Stomach (tissue), 9 donors: Measurements from ENCODE around the gene ACTA2. TPM values are rescaled to one million over a fixed set of nuclear protein-coding genes. Genes with fewer than 3 reads are reported as not detected.

Experiments
- DNase-seq, 2 donors: peaks; one replicate each; pipeline versions ENCODE4 v3.0.0 to v3.0.0-alpha.2; 2013 to 2019
- H3K27ac ChIP-seq, 5 donors: fragments of 200-600 bp in 4 of 5; sonication (generic) in 4 of 5; one replicate each; pipeline ENCODE4 v1.5.1; 2013 to 2019; ENCODE audit warnings: mild to moderate bottlenecking in 1 of 5, moderate library complexity in 1 of 5
- H3K27me3 ChIP-seq, 3 donors: fragments of 200-600 bp; sonication (generic); one replicate each; pipeline ENCODE4 v1.5.1; 2017 to 2019; ENCODE audit warnings: mixed run types in 1 of 3
- H3K36me3 ChIP-seq, 4 donors: fragments of 200-600 bp; sonication (generic); 1 replicate in 3 of 4; 2 replicates in 1 of 4; pipeline ENCODE4 v1.5.1; 2016 to 2019
- H3K4me1 ChIP-seq, 4 donors: fragments of 200-600 bp; sonication (generic); one replicate each; pipeline ENCODE4 v1.5.1; 2016 to 2019
- H3K4me3 ChIP-seq, 4 donors: fragments of 200-600 bp; sonication (generic) in 3 of 4; one replicate each; pipeline ENCODE4 v1.5.1; 2016 to 2019; ENCODE audit warnings: mild to moderate bottlenecking in 1 of 4
- H3K9me3 ChIP-seq, 4 donors: fragments of 200-600 bp; sonication (generic); one replicate each; pipeline ENCODE4 v1.5.1; 2016 to 2019
- CTCF ChIP-seq, 7 experiments: fragments of 450-650 bp in 4 of 7; fragments of 200-600 bp in 3 of 7; sonication (generic) in 3 of 7; IDR thresholded peaks; one replicate each; pipeline ENCODE4 v1.5.1; 2016 to 2019; ENCODE audit warnings: antibody characterized with exemption in 7 of 7, control low read depth in 2 of 7, mild to moderate bottlenecking in 1 of 7
- EP300 ChIP-seq: sonication (generic); formaldehyde crosslinking; IDR thresholded peaks from one replicate; pipeline ENCODE4 v1.6.1; 2017; ENCODE audit warnings: antibody characterized with exemption
- POLR2A ChIP-seq, 4 donors: fragments of 450-650 bp; IDR thresholded peaks; one replicate each; pipeline ENCODE4 v1.6.1; 2016; ENCODE audit warnings: antibody characterized with exemption in 4 of 4, control low read depth in 2 of 4, mild to moderate bottlenecking in 1 of 4, moderate library complexity in 1 of 4
- POLR2AphosphoS5 ChIP-seq, 3 donors: sonication (generic); formaldehyde crosslinking; IDR thresholded peaks; one replicate each; pipeline ENCODE4 v1.6.1; 2016; ENCODE audit warnings: antibody characterized with exemption in 3 of 3
- WGBS, 5 donors: extraction: QIAGEN DNeasy Blood & Tissue Kit in 3 of 5; methylation state at CpG; one replicate each; pipeline versions ENCODE4 v1.1.5 to v1.1.7; 2013 to 2018; 5-methylcytosine and 5-hydroxymethylcytosine counted together
- intact Hi-C: fragments of 100-400 bp; cut with DNase I; formaldehyde crosslinking; loops from one replicate; pipeline ENCODE4 v1.15.1; 2023; ENCODE audit warnings: low total_unique reads
- polyA plus RNA-seq, 3 donors: library from polyadenylated mRNA; stranded (reverse); fragments of 200-250 nt; gene quantifications; one replicate each; pipeline ENCODE4 v1.2.3, GENCODE V29; 2013
- total RNA-seq, 5 donors: library from RNA; depleted of rRNA; stranded (reverse); fragments of >200 nt; gene quantifications; one replicate each; pipeline versions ENCODE4 v1.1.0 to v1.2.3, GENCODE V29; 2014 to 2016
- donor health status: healthy with polysubstance abuse.
- donor health status: Bipolar disorder and iron deficiency.
- donor health status: healthy.

Gene ACTA2
- total and polyA plus RNA-seq, 8 donors, result 233 to 3,169 (median 999) TPM

DNA sequence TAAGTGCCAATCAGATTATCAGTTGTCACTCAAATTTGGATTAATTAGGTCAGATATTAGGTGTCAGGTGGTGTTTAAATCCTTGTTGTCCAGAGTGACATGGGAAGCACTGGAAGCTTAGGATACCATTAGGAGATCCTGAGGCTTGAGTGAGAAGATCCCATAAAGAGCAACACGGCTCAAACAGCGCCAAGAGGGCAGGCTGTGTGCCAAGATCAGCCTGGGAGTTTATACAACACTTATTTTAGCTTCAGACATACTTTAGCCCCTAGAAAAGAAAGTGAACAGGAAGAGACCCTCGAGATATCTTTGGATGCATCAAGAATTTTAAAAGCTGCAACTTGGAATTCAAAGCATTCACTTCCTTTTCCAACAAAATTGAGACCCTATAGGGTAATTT lies 14.2 kb upstream of the ACTA2 start:
- Histone ChIP-seq H3K4me3 (no peak overlapping the region), H3K27ac (peak overlapping the region in 2 of 5 donors; percentile 2 to 41), H3K36me3 (no peaks in the 10 kb centered on the region), H3K4me1 (peaks cover 0 to 39% (median 19%) of the 10 kb centered on the region in 4 donors), H3K9me3 (no peaks in the 10 kb centered on the region), H3K27me3 (no peaks in the 10 kb centered on the region)
- peak in 1 of 2 donors; percentile 70 for DNase-seq
- 18 to 63% (median 44%) methylated on average over 3 of the region's 3 CpGs for WGBS, 5 donors
- TF ChIP-seq CTCF (IDR thresholded peaks at IDR 0.05), result no peak
- no peak for TF ChIP-seq POLR2A (IDR thresholded peaks at IDR 0.05)
- TF ChIP-seq EP300, result no peak
- TF ChIP-seq POLR2AphosphoS5 (IDR thresholded peaks at IDR 0.05), result no peak
- intact Hi-C loops, result no loop called here

GRCh38 chr10:88964869-88965415 lies 12.4 kb upstream of the ACTA2 start:
- H3K4me3 ChIP-seq, result no peak overlapping the region
- no peak overlapping the region for H3K27ac ChIP-seq
- H3K36me3 ChIP-seq, result no peaks in the 10 kb centered on the region
- DNase-seq, result no peak
- WGBS, 5 donors, result 55 to 65% (median 62%) methylated on average over 3 of the region's 3 CpGs
- TF ChIP-seq POLR2AphosphoS5 (IDR thresholded peaks at IDR 0.05) (no peak), EP300 (no peak), POLR2A (IDR thresholded peaks at IDR 0.05) (no peak), CTCF (IDR thresholded peaks at IDR 0.05) (no peak)
- H3K27me3 ChIP-seq, result no peaks in the 10 kb centered on the region
- intact Hi-C loops, result no loop called here
- no peaks in the 10 kb centered on the region for H3K9me3 ChIP-seq
- H3K4me1 ChIP-seq, result peaks cover 0 to 31% (median 15%) of the 10 kb centered on the region in 4 donors

DNA sequence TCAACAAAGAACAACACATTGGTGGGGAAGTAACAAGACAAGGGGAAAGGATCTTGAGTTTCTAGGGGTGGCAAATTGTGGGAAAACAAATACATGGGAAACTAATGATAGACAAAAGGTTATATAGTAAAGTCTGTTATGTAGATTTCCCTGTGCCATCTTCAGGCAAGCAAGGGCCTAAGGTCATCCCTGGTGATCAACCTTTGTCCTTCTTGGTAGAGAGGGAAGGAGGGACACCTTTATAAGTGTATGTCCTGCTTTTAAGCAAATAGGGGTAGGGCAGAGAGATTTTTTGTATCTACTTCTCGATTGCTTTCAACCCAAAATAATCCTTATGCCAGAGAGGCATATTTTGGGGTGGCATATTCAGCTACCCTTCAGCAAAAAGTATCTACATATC lies 11.8 kb upstream of the ACTA2 start:
- Histone ChIP-seq H3K27me3 (no peaks in the 10 kb centered on the region), H3K4me1 (peaks cover 0 to 31% (median 13%) of the 10 kb centered on the region in 4 donors), H3K4me3 (no peak overlapping the region), H3K27ac (no peak overlapping the region), H3K36me3 (no peaks in the 10 kb centered on the region), H3K9me3 (no peaks in the 10 kb centered on the region)
- WGBS, 5 donors, result 72 to 79% (median 75%) methylated on average over 1 of the region's 1 CpG
- intact Hi-C loops, result no loop called here
- no peak for DNase-seq
- no peak for TF ChIP-seq CTCF (IDR thresholded peaks at IDR 0.05)
- TF ChIP-seq POLR2AphosphoS5 (IDR thresholded peaks at IDR 0.05), result no peak
- no peak for TF ChIP-seq POLR2A (IDR thresholded peaks at IDR 0.05)
- no peak for TF ChIP-seq EP300

- H3K27me3 ChIP-seq, result no peaks in the 10 kb centered on the region
- intact Hi-C loops, result no loop called here
- H3K4me3 ChIP-seq, result no peak overlapping the region
- no peaks in the 10 kb centered on the region for H3K9me3 ChIP-seq
- TF ChIP-seq EP300, result no peak
- TF ChIP-seq CTCF (IDR thresholded peaks at IDR 0.05), result no peak
- TF ChIP-seq POLR2AphosphoS5 (IDR thresholded peaks at IDR 0.05), result no peak
- TF ChIP-seq POLR2A (IDR thresholded peaks at IDR 0.05), result no peak
- no peak for DNase-seq
- peaks cover 0 to 31% (median 11%) of the 10 kb centered on the region in 4 donors for H3K4me1 ChIP-seq
- 84 to 99% (median 95%) methylated on average over 2 of the region's 2 CpGs for WGBS, 5 donors
- no peak overlapping the region for H3K27ac ChIP-seq
- H3K36me3 ChIP-seq, result no peaks in the 10 kb centered on the region
Observed at GRCh38 chr10:88963318-88963717, 10.7 kb upstream of the ACTA2 start.
